Esophagus muscularis mucosa (tissue), 4 donors: ENCODE results near the gene MUC2. TPM values are rescaled to one million over a fixed set of nuclear protein-coding genes. Genes with fewer than 3 reads are reported as not detected.

Experiments used
- DNase-seq: peaks from one replicate; pipeline ENCODE4 v3.0.0-alpha.2; 2017; ENCODE audit errors: extremely low spot score
- H3K27ac ChIP-seq, 4 donors: fragments of 200-600 bp; sonication (generic); replicated peaks in 1 of 4; 1 replicate in 3 of 4; 2 replicates in 1 of 4; pipeline ENCODE4 v1.5.1; 2016 to 2019; ENCODE audit warnings: mild to moderate bottlenecking in 1 of 4
- H3K27me3 ChIP-seq, 4 donors: fragments of 200-600 bp; sonication (generic); one replicate each; pipeline versions ENCODE4 v1.5.1 to v1.6.0; 2016 to 2019
- H3K36me3 ChIP-seq, 4 donors: fragments of 200-600 bp; sonication (generic); one replicate each; pipeline ENCODE4 v1.5.1; 2016 to 2019
- H3K4me1 ChIP-seq, 4 donors: fragments of 200-600 bp; sonication (generic); one replicate each; pipeline ENCODE4 v1.5.1; 2016 to 2019
- H3K4me3 ChIP-seq, 4 donors: fragments of 200-600 bp; sonication (generic); 1 replicate in 2 of 4; 2 replicates in 2 of 4; pipeline ENCODE4 v1.5.1; 2016 to 2019; ENCODE audit warnings: mild to moderate bottlenecking in 4 of 4, moderate library complexity in 1 of 4
- H3K9me3 ChIP-seq, 4 donors: fragments of 200-600 bp; sonication (generic); 1 replicate in 3 of 4; 2 replicates in 1 of 4; pipeline ENCODE4 v1.5.1; 2016 to 2019
- EP300 ChIP-seq: sonication (generic); formaldehyde crosslinking; IDR thresholded peaks from one replicate; pipeline ENCODE4 v1.6.1; 2017; ENCODE audit warnings: antibody characterized with exemption
- POLR2A ChIP-seq: fragments of 450-650 bp; IDR thresholded peaks from one replicate; pipeline ENCODE4 v1.6.1; 2017; ENCODE audit warnings: antibody characterized with exemption, moderate library complexity, mild to moderate bottlenecking, low read depth
- POLR2AphosphoS5 ChIP-seq, 2 donors: sonication (generic); formaldehyde crosslinking; IDR thresholded peaks; one replicate each; pipeline ENCODE4 v1.6.1; 2017; ENCODE audit warnings: antibody characterized with exemption in 2 of 2
- WGBS: methylation state at CpG from one replicate; pipeline ENCODE4 v1.1.5; 2018; 5-methylcytosine and 5-hydroxymethylcytosine counted together
- intact Hi-C: fragments of 100-400 bp; cut with DNase I; formaldehyde crosslinking; loops from one replicate; pipeline ENCODE4 v1.15.1; 2023
- total RNA-seq, 4 donors: library from RNA; depleted of rRNA; stranded (reverse); fragments of >200 nt; gene quantifications; one replicate each; pipeline versions ENCODE4 v1.1.0 to v1.2.1, GENCODE V29; 2016
- TF ChIP-seq, protein P1 (sequence below), 3 experiments: fragments of 200-600 bp in 2 of 3; fragments of 450-650 bp in 1 of 3; sonication (generic) in 2 of 3; IDR thresholded peaks; one replicate each; pipeline ENCODE4 v1.5.1; 2017 to 2019; ENCODE audit warnings: antibody characterized with exemption in 3 of 3, mild to moderate bottlenecking in 2 of 3, moderate library complexity in 1 of 3

Gene MUC2
- total RNA-seq, 4 donors from 2014 or later = 0.34 TPM; not detected in 3

DNA sequence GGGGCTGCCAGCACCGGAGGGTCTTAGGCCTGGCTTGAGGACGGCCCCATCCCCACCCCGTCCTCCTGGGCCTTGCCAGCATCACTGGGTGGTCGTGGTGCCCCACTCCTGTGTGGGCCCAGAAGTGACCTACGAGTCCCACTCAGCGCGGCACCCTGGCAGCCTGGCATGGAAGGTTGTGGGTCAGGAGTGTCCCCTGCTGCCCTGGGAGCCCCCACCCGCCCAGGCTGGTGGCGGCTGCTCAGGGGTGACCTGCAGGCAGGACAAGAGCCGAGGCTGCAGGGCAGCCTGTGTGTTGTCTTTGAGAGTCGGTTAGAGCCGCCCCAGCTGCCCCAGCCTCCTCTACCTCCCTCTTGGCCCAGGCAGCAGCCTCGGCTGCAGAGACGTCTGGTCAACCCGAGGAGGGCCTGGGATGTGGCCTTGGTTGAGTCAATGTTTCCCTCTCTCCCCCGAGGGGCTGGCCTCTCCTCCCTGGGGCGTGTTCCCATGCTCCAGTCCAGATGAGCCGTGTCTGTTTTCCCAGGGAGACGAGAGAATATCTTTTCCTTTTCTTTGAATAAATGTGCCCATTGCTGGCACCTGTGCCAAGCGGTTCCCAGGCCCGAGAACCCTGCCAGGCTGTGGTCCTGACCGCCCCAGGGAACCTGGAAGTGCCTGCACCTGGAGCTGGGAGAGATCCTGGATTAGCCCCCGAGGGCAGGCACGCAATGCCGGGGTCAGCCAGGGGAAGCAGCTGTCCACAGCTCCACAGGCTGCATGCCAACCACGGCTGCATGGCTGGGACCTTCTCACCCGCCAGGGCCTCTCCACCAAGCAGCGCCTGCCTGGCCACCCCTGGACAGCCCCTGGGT, 47.4 kb downstream of the MUC2 start:
- no peak overlapping the region for H3K4me3 ChIP-seq
- H3K9me3 ChIP-seq = no peaks in the 10 kb centered on the region
- DNase-seq = no peak
- H3K36me3 ChIP-seq = no peaks in the 10 kb centered on the region
- intact Hi-C loops = no loop called here
- TF ChIP-seq, protein P1, sequence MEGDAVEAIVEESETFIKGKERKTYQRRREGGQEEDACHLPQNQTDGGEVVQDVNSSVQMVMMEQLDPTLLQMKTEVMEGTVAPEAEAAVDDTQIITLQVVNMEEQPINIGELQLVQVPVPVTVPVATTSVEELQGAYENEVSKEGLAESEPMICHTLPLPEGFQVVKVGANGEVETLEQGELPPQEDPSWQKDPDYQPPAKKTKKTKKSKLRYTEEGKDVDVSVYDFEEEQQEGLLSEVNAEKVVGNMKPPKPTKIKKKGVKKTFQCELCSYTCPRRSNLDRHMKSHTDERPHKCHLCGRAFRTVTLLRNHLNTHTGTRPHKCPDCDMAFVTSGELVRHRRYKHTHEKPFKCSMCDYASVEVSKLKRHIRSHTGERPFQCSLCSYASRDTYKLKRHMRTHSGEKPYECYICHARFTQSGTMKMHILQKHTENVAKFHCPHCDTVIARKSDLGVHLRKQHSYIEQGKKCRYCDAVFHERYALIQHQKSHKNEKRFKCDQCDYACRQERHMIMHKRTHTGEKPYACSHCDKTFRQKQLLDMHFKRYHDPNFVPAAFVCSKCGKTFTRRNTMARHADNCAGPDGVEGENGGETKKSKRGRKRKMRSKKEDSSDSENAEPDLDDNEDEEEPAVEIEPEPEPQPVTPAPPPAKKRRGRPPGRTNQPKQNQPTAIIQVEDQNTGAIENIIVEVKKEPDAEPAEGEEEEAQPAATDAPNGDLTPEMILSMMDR (IDR thresholded peaks at IDR 0.05) = no peak
- TF ChIP-seq POLR2AphosphoS5 (IDR thresholded peaks at IDR 0.05) = no peak
- TF ChIP-seq EP300 = no peak
- TF ChIP-seq POLR2A = no peak
- WGBS = 70% methylated on average over 4 of the region's 28 CpGs
- H3K4me1 ChIP-seq = no peaks in the 10 kb centered on the region
- H3K27ac ChIP-seq = no peak overlapping the region
- H3K27me3 ChIP-seq = peaks cover 0 to 71% (median 2%) of the 10 kb centered on the region in 4 donors

DNA sequence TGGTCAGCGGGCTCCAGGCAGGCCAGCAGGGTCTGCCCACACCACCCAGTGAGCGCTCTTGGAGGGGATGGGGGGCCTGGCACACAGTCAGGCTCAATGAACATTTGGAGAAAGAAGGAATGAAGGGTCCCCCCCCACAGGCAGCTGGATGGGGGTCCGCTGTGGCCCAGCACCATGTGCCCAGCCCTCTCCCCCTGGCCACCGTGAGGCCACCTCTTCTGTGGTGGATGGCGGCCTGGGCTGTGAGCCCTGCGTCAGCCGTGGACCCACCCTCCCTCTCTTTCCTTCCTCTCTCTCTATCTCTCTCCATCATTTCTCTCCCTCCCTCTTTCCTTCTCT, 48.0 kb downstream of the MUC2 start:
- no peak for DNase-seq
- Histone ChIP-seq H3K27me3 (peaks cover 0 to 74% (median 2%) of the 10 kb centered on the region in 4 donors), H3K27ac (no peak overlapping the region), H3K4me3 (no peak overlapping the region), H3K9me3 (no peaks in the 10 kb centered on the region), H3K4me1 (no peaks in the 10 kb centered on the region), H3K36me3 (no peaks in the 10 kb centered on the region)
- TF ChIP-seq EP300 (no peak), POLR2A (no peak), POLR2AphosphoS5 (IDR thresholded peaks at IDR 0.05) (no peak)
- TF ChIP-seq, protein P1 (IDR thresholded peaks at IDR 0.05) = no peak
- 74% methylated on average over 7 of the region's 7 CpGs for whole genome bisulfite sequencing
- intact Hi-C loops = no loop called here

DNA sequence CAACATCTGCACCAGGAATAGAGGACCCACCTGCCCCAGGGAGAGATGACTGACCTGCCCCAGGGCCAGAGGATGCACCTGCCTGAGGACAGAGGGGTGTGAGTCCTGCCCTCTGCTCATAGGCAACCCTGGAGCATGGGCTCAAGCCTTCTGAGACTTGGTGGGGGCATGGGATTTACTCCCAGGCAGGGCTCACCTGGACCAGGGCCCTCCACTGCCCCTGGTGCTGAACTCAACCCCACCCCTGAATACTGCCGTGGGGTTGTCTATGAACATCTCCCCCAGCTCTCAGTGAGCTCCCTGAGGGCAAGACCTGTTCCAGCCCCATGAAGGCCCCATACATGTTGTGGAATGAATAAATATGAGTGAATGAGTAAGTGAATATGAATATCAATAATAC, 49.3 kb downstream of the MUC2 start:
- Histone ChIP-seq H3K4me3 (no peak overlapping the region), H3K27me3 (peaks cover 0 to 77% (median 2%) of the 10 kb centered on the region in 4 donors), H3K4me1 (no peaks in the 10 kb centered on the region), H3K36me3 (no peaks in the 10 kb centered on the region), H3K27ac (no peak overlapping the region), H3K9me3 (no peaks in the 10 kb centered on the region)
- 82% methylated on average over 1 of the region's 1 CpG for WGBS
- no peak for DNase-seq
- intact Hi-C loops = no loop called here
- TF ChIP-seq POLR2A = no peak
- TF ChIP-seq POLR2AphosphoS5 (IDR thresholded peaks at IDR 0.05) = no peak

Other genes starting within 250 kb of the MUC2 start
- gene CRACR2B, start 247.0 kb upstream of the MUC2 start, total RNA-seq = 1 to 10 TPM; 5.3 to 8.4 (median 7.0) TPM
- gene CD151, start 241.9 kb upstream of the MUC2 start, total RNA-seq = 100 to 1,000 TPM; 219 to 730 (median 352) TPM
- 100 to 1,000 TPM in 2 of 4 donors, 10 to 100 TPM in 2; 71.4 to 189 (median 92.3) TPM for gene POLR2L, start 232.3 kb upstream of the MUC2 start, total RNA-seq
- gene TSPAN4, start 232.0 kb upstream of the MUC2 start, total RNA-seq = 100 to 1,000 TPM in 3 of 4 donors, 10 to 100 TPM in 1; 81.4 to 156 (median 129) TPM
- gene CHID1, start 164.1 kb upstream of the MUC2 start, total RNA-seq = 10 to 100 TPM; 37.4 to 55.4 (median 47.2) TPM
- gene AP2A2, start 149.0 kb upstream of the MUC2 start, total RNA-seq = 10 to 100 TPM; 49.5 to 82.6 (median 72.2) TPM
- not detected for gene MUC6, start 38.2 kb upstream of the MUC2 start, total RNA-seq
- gene MUC5AC, start 83.1 kb downstream of the MUC2 start, total RNA-seq = under 1 TPM in 3 of 4 donors, not detected in 1; under 0.01 TPM
- under 1 TPM in 3 of 4 donors, not detected in 1; under 0.01 to 0.45 (median 0.06) TPM for gene MUC5B, start 148.2 kb downstream of the MUC2 start, total RNA-seq
- 10 to 100 TPM; 33.2 to 71.6 (median 58.6) TPM for gene TOLLIP, start 234.8 kb downstream of the MUC2 start, total RNA-seq